IMR-90 (cell line): ENCODE results near the gene VPS4B. TPM values are rescaled to one million over a fixed set of nuclear protein-coding genes. Genes with fewer than 3 reads are reported as not detected.
A peak's percentile ranks its signal among the peaks of the same experiment; 100 is the strongest.

Experiments used
- ATAC-seq: fragments of 200-7000 bp; cut with Tn5 transposase; 2 replicates; pipeline ENCODE4 v1.9.1; 2020; ENCODE audit warnings: low read depth, mild to moderate bottlenecking, moderate library complexity
- BruUV-seq: library from RNA; stranded (reverse); fragments of 400-500 nt; replicated peaks from 2 replicates; lab custom pipeline; 2021; lab: Mats Ljungman, UMichigan
- CTCF ChIA-PET: fragments of 300-600 bp; formaldehyde crosslinking; extraction: SDS; loops from one replicate; lab custom pipeline; 2021; ENCODE audit warnings: antibody characterized with exemption; lab: Yijun Ruan, JAX
- POLR2A ChIA-PET: fragments of 300-600 bp; sonication (Branson Sonifier 250); formaldehyde crosslinking; loops from one replicate; lab custom pipeline; 2022; ENCODE audit warnings: antibody characterized with exemption; ENCODE audit not compliant: unreplicated experiment; lab: Charles Lee
- DNase-seq: peaks from one replicate; pipeline ENCODE4 v3.0.0; 2013
- H2AFZ ChIP-seq: replicated peaks from 2 replicates; pipeline ENCODE3; 2013; ENCODE audit warnings: low read length, mild to moderate bottlenecking; ENCODE audit not compliant: poor library complexity
- H2AK5ac ChIP-seq: 2 replicates; pipeline ENCODE4 v1.6.1; 2013; ENCODE audit warnings: low read depth, low read length, inconsistent platforms
- H2AK9ac ChIP-seq: replicated peaks from 2 replicates; pipeline ENCODE3; 2013; ENCODE audit warnings: mild to moderate bottlenecking, low read depth, low read length, moderate library complexity; ENCODE audit not compliant: poor library complexity
- H2BK120ac ChIP-seq: 2 replicates; pipeline ENCODE4 v1.6.1; 2013; ENCODE audit warnings: low read depth, low read length, inconsistent platforms
- H2BK15ac ChIP-seq: 3 replicates; pipeline ENCODE4 v1.6.1; 2013; ENCODE audit warnings: low read depth, low read length, inconsistent platforms
- H2BK20ac ChIP-seq: 2 replicates; pipeline ENCODE4 v1.6.1; 2013; ENCODE audit warnings: low read depth, mild to moderate bottlenecking, inconsistent platforms, low read length, moderate library complexity
- H2BK5ac ChIP-seq: 2 replicates; pipeline ENCODE4 v1.6.1; 2013; ENCODE audit warnings: mild to moderate bottlenecking, low read depth, low read length, inconsistent platforms; ENCODE audit not compliant: poor library complexity, severe bottlenecking
- H3K14ac ChIP-seq: replicated peaks from 2 replicates; pipeline ENCODE4 v1.6.1; 2013; ENCODE audit warnings: low read depth, low read length, inconsistent platforms
- H3K18ac ChIP-seq: 2 replicates; pipeline ENCODE4 v1.6.1; 2013; ENCODE audit warnings: low read depth, low read length, control low read depth
- H3K23ac ChIP-seq: 2 replicates; pipeline ENCODE4 v1.6.1; 2013; ENCODE audit warnings: low read depth, low read length, inconsistent platforms
- H3K27ac ChIP-seq: 2 replicates; pipeline ENCODE4 v1.5.1; 2013; ENCODE audit warnings: mild to moderate bottlenecking, control low read depth, low read length; ENCODE audit not compliant: insufficient read depth
- H3K27me3 ChIP-seq: 2 replicates; pipeline ENCODE4 v1.6.1; 2013; ENCODE audit warnings: low read length; ENCODE audit not compliant: control insufficient read depth, insufficient read depth
- H3K36me3 ChIP-seq: 2 replicates; pipeline ENCODE4 v1.6.1; 2013; ENCODE audit warnings: low read length, mixed read lengths; ENCODE audit not compliant: control insufficient read depth, insufficient read depth
- H3K4ac ChIP-seq: 2 replicates; pipeline ENCODE4 v1.6.1; 2013; ENCODE audit warnings: low read depth, low read length, inconsistent platforms
- H3K4me1 ChIP-seq: 2 replicates; pipeline ENCODE4 v1.6.1; 2013; ENCODE audit warnings: low read length, mixed read lengths; ENCODE audit not compliant: control insufficient read depth, insufficient read depth
- H3K4me2 ChIP-seq: 2 replicates; pipeline ENCODE4 v1.6.1; 2013; ENCODE audit warnings: low read depth, mild to moderate bottlenecking, control low read depth, low read length, moderate library complexity
- H3K4me3 ChIP-seq: 2 replicates; pipeline ENCODE4 v1.5.1; 2013; ENCODE audit warnings: low read depth, mild to moderate bottlenecking, control low read depth, low read length, moderate library complexity; ENCODE audit not compliant: insufficient read depth
- H3K56ac ChIP-seq: 2 replicates; pipeline ENCODE4 v1.6.1; 2013; ENCODE audit warnings: low read length, inconsistent platforms; ENCODE audit not compliant: insufficient read depth; ENCODE audit errors: extremely low read depth
- H3K79me1 ChIP-seq, 2 experiments: 2 replicates each; pipeline ENCODE4 v1.6.1; 2013; ENCODE audit warnings: low read length in 2 of 2, inconsistent platforms in 1 of 2, low read depth in 1 of 2
- H3K9ac ChIP-seq: 2 replicates; pipeline ENCODE4 v1.6.1; 2013; ENCODE audit warnings: low read depth, low read length, control low read depth
- H3K9me1 ChIP-seq: 2 replicates; pipeline ENCODE4 v1.6.1; 2013; ENCODE audit warnings: low read length, inconsistent platforms; ENCODE audit not compliant: insufficient read depth
- H3K9me3 ChIP-seq: 2 replicates; pipeline ENCODE4 v1.6.1; 2013; ENCODE audit warnings: low read length; ENCODE audit not compliant: control insufficient read depth, insufficient read depth
- H4K20me1 ChIP-seq: 2 replicates; pipeline ENCODE4 v1.6.1; 2013; ENCODE audit warnings: low read length, inconsistent platforms; ENCODE audit not compliant: insufficient read depth
- H4K5ac ChIP-seq: 2 replicates; pipeline ENCODE4 v1.6.1; 2013; ENCODE audit warnings: mild to moderate bottlenecking, low read depth, low read length, control low read depth
- H4K8ac ChIP-seq, 2 experiments: 2 replicates each; pipeline ENCODE4 v1.6.1; 2013; ENCODE audit warnings: low read depth in 2 of 2, low read length in 2 of 2, control low read depth in 1 of 2, inconsistent platforms in 1 of 2
- H4K91ac ChIP-seq: 2 replicates; pipeline ENCODE4 v1.6.1; 2013; ENCODE audit warnings: low read depth, low read length, inconsistent platforms; ENCODE audit not compliant: insufficient read depth
- BHLHE40 ChIP-seq: fragments of 150-350 bp; IDR thresholded peaks from 2 replicates; pipeline ENCODE4 v1.6.1; 2016; ENCODE audit warnings: mild to moderate bottlenecking, low read depth, low read length
- CEBPB ChIP-seq: IDR thresholded peaks from 2 replicates; pipeline ENCODE4 v1.6.1; 2012; ENCODE audit warnings: low read depth, low read length, improper control_type of control experiment
- CHD1 ChIP-seq: IDR thresholded peaks from 2 replicates; pipeline ENCODE4 v1.6.1; 2012; ENCODE audit warnings: low read depth, low read length, improper control_type of control experiment
- CTCF ChIP-seq: conservative IDR thresholded peaks from 2 replicates; pipeline ENCODE4 v1.5.1; 2012; ENCODE audit warnings: mild to moderate bottlenecking, low read depth, low read length, improper control_type of control experiment
- ELK1 ChIP-seq: fragments of 150-350 bp; IDR thresholded peaks from 2 replicates; pipeline ENCODE4 v1.6.1; 2016; ENCODE audit warnings: low read depth, mild to moderate bottlenecking, low read length, moderate library complexity, borderline replicate concordance
- FOS ChIP-seq: fragments of 150-350 bp; IDR thresholded peaks from 2 replicates; pipeline ENCODE4 v1.6.1; 2016; ENCODE audit warnings: low read depth, low read length
- MAFK ChIP-seq: IDR thresholded peaks from 2 replicates; pipeline ENCODE4 v1.6.1; 2012; ENCODE audit warnings: low read depth, low read length, improper control_type of control experiment
- MAZ ChIP-seq: IDR thresholded peaks from 2 replicates; pipeline ENCODE4 v1.6.1; 2012; ENCODE audit warnings: low read depth, mild to moderate bottlenecking, low read length, improper control_type of control experiment, moderate library complexity, borderline replicate concordance
- NFE2L2 ChIP-seq: fragments of 150-350 bp; IDR thresholded peaks from 2 replicates; pipeline ENCODE4 v1.6.1; 2016; ENCODE audit warnings: low read depth, mild to moderate bottlenecking, low read length
- POLR2A ChIP-seq: IDR thresholded peaks from 2 replicates; pipeline ENCODE4 v1.6.1; 2012; ENCODE audit warnings: mild to moderate bottlenecking, low read depth, low read length
- RAD21 ChIP-seq: IDR thresholded peaks from 2 replicates; pipeline ENCODE4 v1.6.1; 2012; ENCODE audit warnings: low read length, improper control_type of control experiment
- RFX5 ChIP-seq: IDR thresholded peaks from 2 replicates; pipeline ENCODE4 v1.8.0; 2012; ENCODE audit warnings: low read depth, mild to moderate bottlenecking, low read length, moderate library complexity
- WGBS, 2 experiments: methylation state at CpG; one replicate each; pipeline versions ENCODE4 v1.1.5 to v1.1.7; 2013; ENCODE audit warnings: missing lambda C conversion rate in 2 of 2; ENCODE audit not compliant: insufficient read length in 1 of 2; ENCODE audit errors: extremely low coverage in 2 of 2; 5-methylcytosine and 5-hydroxymethylcytosine counted together
- dilution Hi-C: fragments of 300-500 bp; cut with HindIII; formaldehyde crosslinking; loops from one replicate; pipeline ENCODE4 v1.14.3; 2018; ENCODE audit warnings: low sequenced_read_pairs; ENCODE audit not compliant: unreplicated experiment
- in situ Hi-C: fragments of 300-500 bp; cut with MboI; formaldehyde crosslinking; loops from 3 replicates; pipeline ENCODE4 v1.14.3; 2019; ENCODE audit warnings: low sequenced_read_pairs, inconsistent platforms, mixed read lengths
- intact Hi-C: fragments of 100-400 bp; cut with micrococcal nuclease; formaldehyde crosslinking; loops from 2 replicates; pipeline ENCODE4 v1.10.0; 2022
- polyA plus RNA-seq, 3 experiments: library from polyadenylated mRNA; depleted of rRNA; stranded (reverse); fragments of >200 nt; gene quantifications; 2 replicates each; pipeline ENCODE4 v1.2.3, GENCODE V29; 2012; ENCODE audit warnings: low replicate concordance in 1 of 3
- total RNA-seq: library from RNA; depleted of rRNA; stranded (reverse); fragments of >200 nt; gene quantifications from 2 replicates; pipeline ENCODE4 v1.2.3, GENCODE V29; 2012

VPS4B gene
- total and polyA plus RNA-seq, 2 of the 4 experiments (the other 2 are of a cell fraction), result 16.2 to 31.5 TPM

GRCh38 chr18:63409301-63409700, 13.0 kb downstream of the VPS4B start:
- no peak overlapping the region for H3K9ac ChIP-seq
- H3K4ac ChIP-seq, result peak overlapping the region; percentile 74
- POLR2A ChIA-PET, result no interaction called here
- no peak overlapping the region for H3K27ac ChIP-seq
- peaks cover 40 to 60% of the 10 kb centered on the region in 2 experiments for H3K79me1 ChIP-seq
- intact Hi-C loops (no loop called here), dilution Hi-C loops (no loop called here), in situ Hi-C loops (no loop called here)
- peak overlapping the region; percentile 69; the same call in 1 of the 2 replicates for H2AK5ac ChIP-seq
- peaks cover 18% of the 10 kb centered on the region for H3K36me3 ChIP-seq
- H3K4me2 ChIP-seq, result no peak overlapping the region
- peaks cover 10% of the 10 kb centered on the region for H3K4me1 ChIP-seq
- no peak overlapping the region; the same call in 2 of the 3 replicates for H2BK15ac ChIP-seq
- peak overlapping the region; percentile 11; the same call in 1 of the 2 replicates for H2BK120ac ChIP-seq
- peak overlapping the region; percentile 39 for H3K23ac ChIP-seq
- DNase-seq (peak; percentile 63), ATAC-seq (peak; percentile 48)
- no TSS peak for BruUV-seq
- H3K9me1 ChIP-seq, result peaks cover 17% of the 10 kb centered on the region
- H4K5ac ChIP-seq, result no peak overlapping the region
- peak overlapping the region; percentile 53 for H2BK5ac ChIP-seq
- CTCF ChIA-PET, result interaction anchor here (0.5 to 1.0 kb wide), 2 partner anchors 12 to 69 kb away, joined by 3 to 5 read pairs; no protein-coding TSS in a partner anchor
- H2AK9ac ChIP-seq, result no peak overlapping the region
- H3K27me3 ChIP-seq, result no peaks in the 10 kb centered on the region
- H3K18ac ChIP-seq, result no peak overlapping the region
- H2BK20ac ChIP-seq, result peak overlapping the region; percentile 13; the same call in 1 of the 2 replicates
- TF ChIP-seq MAZ, result no peak
- TF ChIP-seq POLR2A, result no peak
- no peak for TF ChIP-seq BHLHE40
- no peak for TF ChIP-seq ELK1
- no peak for TF ChIP-seq FOS
- TF ChIP-seq NFE2L2, result no peak
- TF ChIP-seq RFX5, result no peak
- TF ChIP-seq CEBPB, result no peak
- no peak for TF ChIP-seq CHD1
- no peak for TF ChIP-seq CTCF
- no peak for TF ChIP-seq MAFK
- no peak for TF ChIP-seq RAD21
- H2AFZ ChIP-seq, result no peak overlapping the region
- H3K56ac ChIP-seq, result no peak overlapping the region
- H3K14ac ChIP-seq, result peak overlapping the region; percentile 33; the same call in 1 of the 2 replicates
- 0 out of 4 replicates have a peak overlapping the region, but pooled peaks of 1 of the 2 experiments have one; percentile 19 for H4K8ac ChIP-seq
- H3K4me3 ChIP-seq, result no peak overlapping the region
- peak overlapping the region; percentile 42; the same call in 1 of the 2 replicates for H4K91ac ChIP-seq
- 86% methylated on average over 1 of the region's 5 CpGs; no CpG with 5 or more reads in 1 of the 2 experiments for WGBS, 2 experiments
- peaks cover 8% of the 10 kb centered on the region; the same call in 1 of the 2 replicates for H4K20me1 ChIP-seq
- no peaks in the 10 kb centered on the region for H3K9me3 ChIP-seq
